Uterus (tissue), 4 donors: Measurements from ENCODE around the gene ZNF747. TPM values are rescaled to one million over a fixed set of nuclear protein-coding genes. Genes with fewer than 3 reads are reported as not detected.

Source experiments
- DNase-seq, 2 donors: peaks; one replicate each; pipeline ENCODE4 v3.0.0-alpha.2; 2019 to 2020
- H3K27ac ChIP-seq, 2 donors: fragments of 200-600 bp; sonication (generic); 1 replicate in 1 of 2; 2 replicates in 1 of 2; pipeline ENCODE4 v1.5.1; 2016 to 2018
- H3K27me3 ChIP-seq, 2 donors: fragments of 200-600 bp; sonication (generic); one replicate each; pipeline ENCODE4 v1.5.1; 2018 to 2019; ENCODE audit warnings: control low read depth in 1 of 2
- H3K36me3 ChIP-seq, 2 donors: fragments of 200-600 bp; sonication (generic); one replicate each; pipeline ENCODE4 v1.5.1; 2019; ENCODE audit warnings: control low read depth in 1 of 2
- H3K4me1 ChIP-seq, 2 donors: fragments of 200-600 bp; sonication (generic); one replicate each; pipeline ENCODE4 v1.5.1; 2018 to 2019; ENCODE audit warnings: control low read depth in 1 of 2
- H3K4me3 ChIP-seq, 2 donors: fragments of 200-600 bp; sonication (generic); 1 replicate in 1 of 2; 2 replicates in 1 of 2; pipeline ENCODE4 v1.5.1; 2018 to 2019; ENCODE audit warnings: mild to moderate bottlenecking in 1 of 2
- H3K9me3 ChIP-seq, 2 donors: fragments of 200-600 bp; sonication (generic); one replicate each; pipeline ENCODE4 v1.5.1; 2019; ENCODE audit warnings: control low read depth in 1 of 2
- CTCF ChIP-seq, 4 experiments: fragments of 200-600 bp in 2 of 4; fragments of 450-650 bp in 2 of 4; sonication (generic) in 2 of 4; IDR thresholded peaks; one replicate each; pipeline ENCODE4 v1.5.1; 2016 to 2019; ENCODE audit warnings: antibody characterized with exemption in 4 of 4, mild to moderate bottlenecking in 2 of 4, moderate library complexity in 1 of 4
- POLR2A ChIP-seq, 2 donors: fragments of 450-650 bp; IDR thresholded peaks; one replicate each; pipeline ENCODE4 v1.6.1; 2016; ENCODE audit warnings: antibody characterized with exemption in 2 of 2, mild to moderate bottlenecking in 1 of 2, moderate library complexity in 1 of 2
- intact Hi-C: fragments of 100-400 bp; cut with DNase I; formaldehyde crosslinking; loops from one replicate; pipeline ENCODE4 v1.15.1; 2023; ENCODE audit warnings: low total_unique reads
- total RNA-seq, 4 donors: library from RNA; depleted of rRNA in 3 of 4; stranded (reverse); fragments of >200 nt in 3 of 4; gene quantifications; one replicate each; pipeline versions ENCODE4 v1.1.0 to v1.2.4, GENCODE V29; 2014 to 2023
- donor health status: DM: yes; HTN: yes; CAD: no.

ZNF747 gene
- total RNA-seq, 4 donors from 2014 or later, result 3.8 to 16.1 (median 10.2) TPM

GRCh38 chr16:30533146-30533522 is 1.5 kb downstream of the ZNF747 start:
- H3K36me3 ChIP-seq, result no peaks in the 10 kb centered on the region
- no peaks in the 10 kb centered on the region for H3K9me3 ChIP-seq
- no peak overlapping the region for H3K4me3 ChIP-seq
- peak overlapping the region in 1 of 2 donors; percentile 96 for H3K27ac ChIP-seq
- intact Hi-C loops, result no loop called here
- no peak for TF ChIP-seq CTCF (IDR thresholded peaks at IDR 0.05)
- TF ChIP-seq POLR2A (IDR thresholded peaks at IDR 0.05), result no peak
- H3K4me1 ChIP-seq, result no peaks in the 10 kb centered on the region
- no peaks in the 10 kb centered on the region for H3K27me3 ChIP-seq
- DNase-seq, result no peak

GRCh38 chr16:30532285-30533145 is 2.1 kb downstream of the ZNF747 start:
- Histone ChIP-seq H3K9me3 (no peaks in the 10 kb centered on the region), H3K36me3 (no peaks in the 10 kb centered on the region), H3K4me3 (no peak overlapping the region), H3K27me3 (no peaks in the 10 kb centered on the region), H3K27ac (no peak overlapping the region), H3K4me1 (peaks cover 0 to 6% of the 10 kb centered on the region in 2 donors)
- no peak for DNase-seq
- TF ChIP-seq POLR2A (IDR thresholded peaks at IDR 0.05), result no peak
- TF ChIP-seq CTCF (IDR thresholded peaks at IDR 0.05), result no peak
- intact Hi-C loops, result no loop called here

GRCh38 chr16:30530163-30531037 is 4.3 kb downstream of the ZNF747 start:
- peaks cover 0 to 6% of the 10 kb centered on the region in 2 donors for H3K4me1 ChIP-seq

DNA sequence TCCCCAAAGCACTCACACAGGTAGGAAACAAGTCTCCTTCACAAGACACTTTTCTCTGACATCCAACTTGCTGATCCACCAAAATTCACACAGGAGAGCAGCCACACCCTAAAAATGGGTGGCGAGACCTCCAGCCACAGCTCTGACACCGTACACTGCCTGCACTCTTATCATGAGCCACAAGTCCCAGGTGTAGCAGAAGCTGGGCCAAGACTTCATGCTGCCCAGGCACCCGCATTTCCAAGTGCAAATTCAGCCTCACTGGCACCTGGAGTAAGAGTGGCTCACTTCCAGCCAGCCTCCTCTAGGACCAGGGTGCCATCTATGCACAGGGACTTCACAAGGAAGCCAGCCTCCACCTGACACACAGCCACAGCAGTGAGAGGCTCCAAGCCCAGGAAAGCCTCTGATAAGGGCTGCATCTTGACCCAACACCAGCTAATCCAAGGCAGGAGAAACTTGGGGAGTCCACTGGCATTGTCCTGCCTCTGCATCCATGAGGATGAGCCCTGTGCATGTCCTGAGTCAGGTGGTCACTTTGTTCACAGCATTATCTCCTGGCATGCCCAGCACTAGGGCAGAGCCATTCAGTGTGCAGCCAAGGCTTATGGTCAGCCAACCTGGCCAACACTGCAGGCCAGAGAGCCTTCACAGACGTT is 5.7 kb downstream of the ZNF747 start:
- H3K9me3 ChIP-seq, result no peaks in the 10 kb centered on the region
- H3K27me3 ChIP-seq, result no peaks in the 10 kb centered on the region
- no peaks in the 10 kb centered on the region for H3K36me3 ChIP-seq
- peaks cover 0 to 6% of the 10 kb centered on the region in 2 donors for H3K4me1 ChIP-seq
- DNase-seq, result no peak
- intact Hi-C loops, result no loop called here
- TF ChIP-seq POLR2A (IDR thresholded peaks at IDR 0.05) (no peak), CTCF (IDR thresholded peaks at IDR 0.05) (no peak)
- H3K27ac ChIP-seq, result peak overlapping the region in 1 of 2 donors; percentile 17
- H3K4me3 ChIP-seq, result no peak overlapping the region

More at GRCh38 chr16:30530163-30531037, 4.3 kb downstream of the ZNF747 start:
- DNase-seq, result no peak
- TF ChIP-seq CTCF (IDR thresholded peaks at IDR 0.05) (no peak), POLR2A (IDR thresholded peaks at IDR 0.05) (no peak)
- no peaks in the 10 kb centered on the region for H3K9me3 ChIP-seq
- H3K36me3 ChIP-seq, result no peaks in the 10 kb centered on the region
- no peak overlapping the region for H3K27ac ChIP-seq
- H3K4me3 ChIP-seq, result no peak overlapping the region
- intact Hi-C loops, result no loop called here
- H3K27me3 ChIP-seq, result no peaks in the 10 kb centered on the region
